HepG2 (cell line): ENCODE data around the gene HMGN4. TPM values are rescaled to one million over a fixed set of nuclear protein-coding genes. Genes with fewer than 3 reads are reported as not detected.

ENCODE experiments used
- BORCS8-MEF2B ChIP-seq: sonication (generic); formaldehyde crosslinking; IDR thresholded peaks from 2 replicates; pipeline ENCODE4 v1.8.0; 2022; ENCODE audit warnings: mild to moderate bottlenecking, missing genetic modification reagents
- CHD4 ChIP-seq: fragments of 200-600 bp; sonication (generic); IDR thresholded peaks from 2 replicates; pipeline ENCODE4 v1.7.0; 2017; ENCODE audit warnings: mild to moderate bottlenecking, low read length, borderline replicate concordance
- ELF1 ChIP-seq: sonication (generic); formaldehyde crosslinking; IDR thresholded peaks from 2 replicates; pipeline ENCODE4 v1.4.0; 2020; ENCODE audit warnings: missing genetic modification reagents
- ETS1 ChIP-seq: sonication (generic); formaldehyde crosslinking; IDR thresholded peaks from 2 replicates; pipeline ENCODE4 v1.4.0; 2020; ENCODE audit warnings: missing genetic modification reagents
- GABPB1 ChIP-seq: IDR thresholded peaks from 2 replicates; pipeline ENCODE4 v1.6.1; 2016; ENCODE audit warnings: mild to moderate bottlenecking, missing genetic modification reagents, moderate library complexity, missing compliant biosample characterization
- HNF4A ChIP-seq: sonication (generic); formaldehyde crosslinking; IDR thresholded peaks from 2 replicates; pipeline ENCODE4 v1.4.0; 2020; ENCODE audit warnings: missing genetic modification reagents
- JUND ChIP-seq: sonication (generic); formaldehyde crosslinking; IDR thresholded peaks from 2 replicates; pipeline ENCODE4 v1.8.0; 2022; ENCODE audit warnings: mild to moderate bottlenecking, missing genetic modification reagents
- KMT2A ChIP-seq: sonication (generic); formaldehyde crosslinking; IDR thresholded peaks from 2 replicates; pipeline ENCODE4 v1.4.0; 2020; ENCODE audit warnings: missing genetic modification reagents
- MNT ChIP-seq: fragments of 450-650 bp; IDR thresholded peaks from 2 replicates; pipeline ENCODE4 v1.6.1; 2016
- NFE2 ChIP-seq: sonication (generic); formaldehyde crosslinking; IDR thresholded peaks from 2 replicates; pipeline ENCODE4 v1.4.0; 2020; ENCODE audit warnings: missing genetic modification reagents
- PHF21A ChIP-seq: sonication (generic); formaldehyde crosslinking; IDR thresholded peaks from 2 replicates; pipeline ENCODE4 v1.5.0; 2020; ENCODE audit warnings: mild to moderate bottlenecking, missing genetic modification reagents
- SKI ChIP-seq: fragments of 450-650 bp; IDR thresholded peaks from one replicate; pipeline ENCODE4 v1.6.1; 2018; ENCODE audit warnings: mild to moderate bottlenecking; ENCODE audit not compliant: partially characterized antibody
- SNAPC2 ChIP-seq: sonication (generic); formaldehyde crosslinking; IDR thresholded peaks from 2 replicates; pipeline ENCODE4 v1.8.1; 2022; ENCODE audit warnings: mild to moderate bottlenecking, missing genetic modification reagents
- ZC3H4 ChIP-seq: sonication (generic); formaldehyde crosslinking; IDR thresholded peaks from 2 replicates; pipeline ENCODE4 v1.4.0; 2020; ENCODE audit warnings: missing genetic modification reagents, borderline replicate concordance
- ZNF138 ChIP-seq: sonication (generic); formaldehyde crosslinking; IDR thresholded peaks from 2 replicates; pipeline ENCODE4 v1.5.0; 2020; ENCODE audit warnings: mild to moderate bottlenecking, low read depth, missing genetic modification reagents
- ZNF354B ChIP-seq: sonication (generic); formaldehyde crosslinking; IDR thresholded peaks from 2 replicates; pipeline ENCODE4 v1.8.0; 2022; ENCODE audit warnings: mild to moderate bottlenecking, missing genetic modification reagents
- ZNF558 ChIP-seq: sonication (generic); formaldehyde crosslinking; IDR thresholded peaks from 2 replicates; pipeline ENCODE4 v1.9.0; 2022; ENCODE audit warnings: mild to moderate bottlenecking, missing genetic modification reagents, borderline replicate concordance
- ZNF629 ChIP-seq: sonication (generic); formaldehyde crosslinking; conservative IDR thresholded peaks from 2 replicates; pipeline ENCODE4 v1.5.0; 2020; ENCODE audit warnings: missing genetic modification reagents
- ZSCAN21 ChIP-seq: sonication (generic); formaldehyde crosslinking; IDR thresholded peaks from 2 replicates; pipeline ENCODE4 v1.8.0; 2022; ENCODE audit warnings: mild to moderate bottlenecking, missing genetic modification reagents, moderate library complexity, borderline replicate concordance
- polyA plus RNA-seq, 8 experiments: library from polyadenylated mRNA; depleted of rRNA in 3 of 8; stranded (reverse) in 7 of 8; unstranded in 1 of 8; fragments of >200 nt; fragmentation: Illumina TruSeq in 4 of 8; extraction: Trizol in 4 of 8; gene quantifications; 2 replicates each; pipeline versions ENCODE4 v1.2.1 to v1.2.3, GENCODE V29; 2011 to 2016; ENCODE audit warnings: low read depth in 4 of 8, missing spikeins in 1 of 8, mixed read lengths in 1 of 8; ENCODE audit not compliant: insufficient read depth in 1 of 8
- total RNA-seq, 5 experiments: library from RNA; depleted of rRNA; stranded (reverse); fragments of >200 nt; fragmentation: Illumina TruSeq; extraction: Trizol; gene quantifications; 2 replicates each; pipeline ENCODE4 v1.2.3, GENCODE V29; 2016; ENCODE audit warnings: low read depth in 1 of 5
- TF ChIP-seq, protein P1 (sequence below): sonication (generic); formaldehyde crosslinking; conservative IDR thresholded peaks from 2 replicates; pipeline ENCODE4 v1.5.0; 2020; ENCODE audit warnings: missing genetic modification reagents
- TF ChIP-seq, protein P2 (sequence below): sonication (generic); formaldehyde crosslinking; IDR thresholded peaks from 2 replicates; pipeline ENCODE4 v1.4.0; 2020; ENCODE audit warnings: missing genetic modification reagents, mild to moderate bottlenecking, borderline replicate concordance
- TF ChIP-seq, protein P3 (sequence below): sonication (generic); formaldehyde crosslinking; IDR thresholded peaks from 2 replicates; pipeline ENCODE4 v1.5.0; 2020; ENCODE audit warnings: missing genetic modification reagents

The HMGN4 gene
- total and polyA plus RNA-seq, 2 of the 13 experiments (the other 11 are each of a cell fraction or from before 2014, with no cell fraction given) = 39.9 to 52.1 TPM

DNA sequence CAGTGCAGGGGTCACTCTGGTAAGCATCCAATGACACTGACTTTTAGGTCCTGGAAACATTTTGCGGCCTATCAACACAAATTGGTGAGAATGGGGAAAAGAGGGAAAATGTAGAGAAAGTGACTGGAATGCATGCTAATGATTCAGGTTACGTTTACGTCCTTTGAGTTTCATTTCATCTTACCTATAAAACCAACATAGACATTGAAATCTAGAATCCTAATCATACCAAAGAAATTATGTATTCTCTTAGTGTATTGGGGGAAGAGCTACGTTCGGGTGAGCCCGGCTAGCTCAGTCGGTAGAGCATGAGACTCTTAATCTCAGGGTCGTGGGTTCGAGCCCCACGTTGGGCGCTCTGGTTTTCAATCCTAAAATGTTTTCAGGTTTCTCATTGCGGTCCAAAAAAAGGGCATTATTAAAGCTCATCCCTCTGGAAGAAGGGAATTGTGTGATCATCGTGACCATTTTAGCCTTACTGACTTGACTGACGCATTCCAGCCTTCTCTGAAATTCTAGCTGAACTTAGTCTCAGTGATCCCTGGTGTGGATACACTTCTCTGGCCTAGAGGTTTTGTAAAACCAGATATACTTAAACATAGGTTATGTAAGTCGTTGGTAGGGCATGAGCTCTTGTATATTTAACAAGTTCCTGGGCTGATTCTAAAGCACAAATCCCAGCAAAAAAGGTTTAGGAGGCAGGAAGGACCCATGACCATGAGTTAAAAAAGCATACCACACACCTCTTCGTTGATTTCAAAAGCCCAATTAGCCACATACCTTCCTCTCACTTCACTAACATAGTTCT, 18.3 kb downstream of the HMGN4 start (continued):
- TF ChIP-seq, protein P1, sequence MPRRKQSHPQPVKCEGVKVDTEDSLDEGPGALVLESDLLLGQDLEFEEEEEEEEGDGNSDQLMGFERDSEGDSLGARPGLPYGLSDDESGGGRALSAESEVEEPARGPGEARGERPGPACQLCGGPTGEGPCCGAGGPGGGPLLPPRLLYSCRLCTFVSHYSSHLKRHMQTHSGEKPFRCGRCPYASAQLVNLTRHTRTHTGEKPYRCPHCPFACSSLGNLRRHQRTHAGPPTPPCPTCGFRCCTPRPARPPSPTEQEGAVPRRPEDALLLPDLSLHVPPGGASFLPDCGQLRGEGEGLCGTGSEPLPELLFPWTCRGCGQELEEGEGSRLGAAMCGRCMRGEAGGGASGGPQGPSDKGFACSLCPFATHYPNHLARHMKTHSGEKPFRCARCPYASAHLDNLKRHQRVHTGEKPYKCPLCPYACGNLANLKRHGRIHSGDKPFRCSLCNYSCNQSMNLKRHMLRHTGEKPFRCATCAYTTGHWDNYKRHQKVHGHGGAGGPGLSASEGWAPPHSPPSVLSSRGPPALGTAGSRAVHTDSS (CRISPR knock-in tag) = no peak; the same call in 1 of the 2 replicates
- TF ChIP-seq NFE2 (CRISPR knock-in tag) = no peak
- TF ChIP-seq, protein P2, sequence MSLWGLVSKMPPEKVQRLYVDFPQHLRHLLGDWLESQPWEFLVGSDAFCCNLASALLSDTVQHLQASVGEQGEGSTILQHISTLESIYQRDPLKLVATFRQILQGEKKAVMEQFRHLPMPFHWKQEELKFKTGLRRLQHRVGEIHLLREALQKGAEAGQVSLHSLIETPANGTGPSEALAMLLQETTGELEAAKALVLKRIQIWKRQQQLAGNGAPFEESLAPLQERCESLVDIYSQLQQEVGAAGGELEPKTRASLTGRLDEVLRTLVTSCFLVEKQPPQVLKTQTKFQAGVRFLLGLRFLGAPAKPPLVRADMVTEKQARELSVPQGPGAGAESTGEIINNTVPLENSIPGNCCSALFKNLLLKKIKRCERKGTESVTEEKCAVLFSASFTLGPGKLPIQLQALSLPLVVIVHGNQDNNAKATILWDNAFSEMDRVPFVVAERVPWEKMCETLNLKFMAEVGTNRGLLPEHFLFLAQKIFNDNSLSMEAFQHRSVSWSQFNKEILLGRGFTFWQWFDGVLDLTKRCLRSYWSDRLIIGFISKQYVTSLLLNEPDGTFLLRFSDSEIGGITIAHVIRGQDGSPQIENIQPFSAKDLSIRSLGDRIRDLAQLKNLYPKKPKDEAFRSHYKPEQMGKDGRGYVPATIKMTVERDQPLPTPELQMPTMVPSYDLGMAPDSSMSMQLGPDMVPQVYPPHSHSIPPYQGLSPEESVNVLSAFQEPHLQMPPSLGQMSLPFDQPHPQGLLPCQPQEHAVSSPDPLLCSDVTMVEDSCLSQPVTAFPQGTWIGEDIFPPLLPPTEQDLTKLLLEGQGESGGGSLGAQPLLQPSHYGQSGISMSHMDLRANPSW (CRISPR knock-in tag) = no peak
- TF ChIP-seq MNT = 0 out of 2 replicates have a peak, but pooled peaks have one; percentile 4
- TF ChIP-seq ZSCAN21 (CRISPR knock-in tag) = no peak; the same call in 1 of the 2 replicates
- TF ChIP-seq BORCS8-MEF2B (CRISPR knock-in tag) = peak; percentile 73; the same call in 1 of the 2 replicates
- peak; percentile 77; the same call in 1 of the 2 replicates for TF ChIP-seq SNAPC2
- TF ChIP-seq SKI = peak; percentile 23
- TF ChIP-seq CHD4 = peak; percentile 79; the same call in 1 of the 2 replicates
- TF ChIP-seq ZNF354B (CRISPR knock-in tag) = no peak
- no peak for TF ChIP-seq ELF1 (CRISPR knock-in tag)
- no peak for TF ChIP-seq ZC3H4 (CRISPR knock-in tag)
- peak; percentile 69 for TF ChIP-seq ZNF629
- no peak for TF ChIP-seq JUND
- TF ChIP-seq GABPB1 = 0 out of 2 replicates have a peak, but pooled peaks have one; percentile 27
- TF ChIP-seq ZNF138 = no peak
- TF ChIP-seq ZNF558 = no peak
- TF ChIP-seq, protein P3, sequence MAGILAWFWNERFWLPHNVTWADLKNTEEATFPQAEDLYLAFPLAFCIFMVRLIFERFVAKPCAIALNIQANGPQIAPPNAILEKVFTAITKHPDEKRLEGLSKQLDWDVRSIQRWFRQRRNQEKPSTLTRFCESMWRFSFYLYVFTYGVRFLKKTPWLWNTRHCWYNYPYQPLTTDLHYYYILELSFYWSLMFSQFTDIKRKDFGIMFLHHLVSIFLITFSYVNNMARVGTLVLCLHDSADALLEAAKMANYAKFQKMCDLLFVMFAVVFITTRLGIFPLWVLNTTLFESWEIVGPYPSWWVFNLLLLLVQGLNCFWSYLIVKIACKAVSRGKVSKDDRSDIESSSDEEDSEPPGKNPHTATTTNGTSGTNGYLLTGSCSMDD (CRISPR knock-in tag) = no peak
- TF ChIP-seq HNF4A = peak; percentile 35; the same call in 1 of the 2 replicates
- TF ChIP-seq PHF21A (CRISPR knock-in tag) = peak; percentile 79; the same call in 1 of the 2 replicates
- 0 out of 2 replicates have a peak, but pooled peaks have one; percentile 77 for TF ChIP-seq ETS1 (CRISPR knock-in tag)
- no peak for TF ChIP-seq KMT2A (CRISPR knock-in tag)
